MM.1S (cell line): ENCODE measurements around the gene PUSL1.

Experiments used
- DNase-seq: peaks from one replicate; pipeline ENCODE4 v3.0.0-alpha.2; 2015
- H2AFZ ChIP-seq: fragments of 300-600 bp; sonication (generic); 2 replicates; pipeline ENCODE4 v1.6.0; 2016; ENCODE audit warnings: antibody characterized with exemption, low read length
- H3F3A ChIP-seq: fragments of 300-600 bp; sonication (generic); 2 replicates; pipeline ENCODE4 v1.6.1; 2016; ENCODE audit warnings: mild to moderate bottlenecking, antibody characterized with exemption, low read length, moderate library complexity, mixed read lengths; ENCODE audit not compliant: insufficient read depth
- H3K27ac ChIP-seq: fragments of 300-600 bp; sonication (generic); 2 replicates; pipeline ENCODE4 v1.5.1; 2016; ENCODE audit warnings: mild to moderate bottlenecking, low read length
- H3K27me3 ChIP-seq: fragments of 300-600 bp; sonication (generic); replicated peaks from 2 replicates; pipeline ENCODE4 v1.6.0; 2016; ENCODE audit warnings: low read length; ENCODE audit not compliant: insufficient read depth
- H3K36me3 ChIP-seq: fragments of 300-600 bp; sonication (generic); replicated peaks from 2 replicates; pipeline ENCODE4 v1.6.1; 2016; ENCODE audit warnings: mild to moderate bottlenecking, low read length, mixed read lengths; ENCODE audit not compliant: insufficient read depth
- H3K4me1 ChIP-seq: fragments of 300-600 bp; sonication (generic); 2 replicates; pipeline ENCODE4 v1.6.1; 2016; ENCODE audit warnings: low read length, mixed read lengths
- H3K4me2 ChIP-seq: fragments of 300-600 bp; sonication (generic); 2 replicates; pipeline ENCODE4 v1.6.0; 2016; ENCODE audit warnings: low read depth, low read length
- H3K4me3 ChIP-seq: fragments of 300-600 bp; sonication (generic); 2 replicates; pipeline ENCODE4 v1.5.1; 2016; ENCODE audit warnings: low read length, mixed read lengths
- H3K79me2 ChIP-seq: fragments of 300-600 bp; sonication (generic); 2 replicates; pipeline ENCODE4 v1.6.1; 2016; ENCODE audit warnings: mixed run types, low read length, mixed read lengths
- H3K9ac ChIP-seq: fragments of 300-600 bp; sonication (generic); 2 replicates; pipeline ENCODE4 v1.6.1; 2016; ENCODE audit warnings: low read length, mixed read lengths
- H3K9me2 ChIP-seq: fragments of 300-600 bp; sonication (generic); replicated peaks from 2 replicates; pipeline ENCODE4 v1.6.1; 2016; ENCODE audit warnings: mild to moderate bottlenecking, low read length, mixed read lengths; ENCODE audit not compliant: insufficient read depth
- H3K9me3 ChIP-seq: fragments of 300-600 bp; sonication (generic); replicated peaks from 2 replicates; pipeline ENCODE4 v1.6.1; 2016; ENCODE audit warnings: mild to moderate bottlenecking, low read length, mixed read lengths; ENCODE audit not compliant: insufficient read depth
- H4K20me1 ChIP-seq: fragments of 300-600 bp; sonication (generic); 2 replicates; pipeline ENCODE4 v1.6.1; 2016; ENCODE audit warnings: mild to moderate bottlenecking, low read length, moderate library complexity, mixed read lengths; ENCODE audit not compliant: insufficient read depth
- EZH2 ChIP-seq: fragments of 300-600 bp; sonication (generic); optimal IDR thresholded peaks from 2 replicates; pipeline ENCODE3; 2017; ENCODE audit warnings: low read depth, mild to moderate bottlenecking, antibody characterized with exemption, low read length, mixed read lengths
- EZH2phosphoT487 ChIP-seq: fragments of 300-600 bp; sonication (generic); IDR thresholded peaks from 2 replicates; pipeline ENCODE4 v1.6.1; 2018; ENCODE audit warnings: antibody characterized with exemption, low read length
- TF ChIP-seq, protein P1 (sequence below): fragments of 300-600 bp; sonication (generic); IDR thresholded peaks from 2 replicates; pipeline ENCODE4 v1.5.1; 2016; ENCODE audit warnings: antibody characterized with exemption, low read length, mixed read lengths

The PUSL1 gene, protein sequence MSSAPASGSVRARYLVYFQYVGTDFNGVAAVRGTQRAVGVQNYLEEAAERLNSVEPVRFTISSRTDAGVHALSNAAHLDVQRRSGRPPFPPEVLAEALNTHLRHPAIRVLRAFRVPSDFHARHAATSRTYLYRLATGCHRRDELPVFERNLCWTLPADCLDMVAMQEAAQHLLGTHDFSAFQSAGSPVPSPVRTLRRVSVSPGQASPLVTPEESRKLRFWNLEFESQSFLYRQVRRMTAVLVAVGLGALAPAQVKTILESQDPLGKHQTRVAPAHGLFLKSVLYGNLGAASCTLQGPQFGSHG

DNA sequence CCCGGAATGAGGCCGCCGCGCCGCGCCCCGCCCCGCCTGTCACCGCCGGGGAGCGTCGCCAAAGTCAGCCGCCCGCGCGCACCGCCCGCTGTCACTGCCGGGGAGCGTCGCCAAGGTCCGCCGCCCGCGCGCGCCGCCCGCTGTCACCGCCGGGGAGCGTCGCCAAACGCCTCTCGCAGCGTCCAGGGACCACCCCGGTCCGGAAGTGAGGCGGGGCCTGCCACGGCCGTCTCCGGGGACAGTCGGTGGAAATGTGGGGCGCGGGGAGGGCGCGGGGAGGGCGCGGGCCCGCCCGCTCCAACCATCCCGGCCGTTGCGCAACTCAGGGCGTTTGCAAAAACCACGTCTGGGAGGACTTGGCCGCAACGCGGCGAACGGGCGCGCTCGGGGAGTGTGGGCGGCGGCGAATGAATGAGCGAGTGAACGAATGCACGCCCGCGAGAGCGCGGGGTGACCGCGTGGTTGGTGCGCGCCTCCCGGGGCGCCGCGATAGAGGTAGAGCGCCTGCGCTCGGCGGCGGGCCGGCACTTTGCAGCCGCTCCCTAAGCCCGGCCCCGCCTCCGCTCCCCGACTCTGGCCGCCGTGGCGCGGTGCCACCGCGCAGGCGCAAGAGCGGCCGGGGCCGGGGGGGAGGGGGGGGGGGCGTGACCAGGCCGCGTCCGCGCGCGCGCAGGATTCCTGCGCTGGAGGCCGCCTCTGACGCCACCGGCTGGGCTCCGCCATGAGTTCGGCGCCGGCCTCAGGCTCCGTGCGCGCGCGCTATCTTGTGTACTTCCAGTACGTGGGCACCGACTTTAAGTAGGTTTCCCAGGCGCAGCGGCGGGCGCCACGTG lies at the start of gene PUSL1, which contains the start of gene ACAP3:
PUSL1 (plus strand) TSS at position 675 of the 833 bp plus-strand sequence; CDS start at position 722, 47 bp downstream.
ACAP3 (minus strand) TSS at position 8 of the 833 bp plus-strand sequence. CDS start 115 bp downstream, outside the sequence.
- H3K9me2 ChIP-seq = no peaks in the 10 kb centered on the region
- H3K79me2 ChIP-seq = peaks cover 49% of the 10 kb centered on the region
- H3K4me2 ChIP-seq = peak within 1 kb of the TSS; percentile 98
- no peak for TF ChIP-seq EZH2phosphoT487
- TF ChIP-seq, protein P1, sequence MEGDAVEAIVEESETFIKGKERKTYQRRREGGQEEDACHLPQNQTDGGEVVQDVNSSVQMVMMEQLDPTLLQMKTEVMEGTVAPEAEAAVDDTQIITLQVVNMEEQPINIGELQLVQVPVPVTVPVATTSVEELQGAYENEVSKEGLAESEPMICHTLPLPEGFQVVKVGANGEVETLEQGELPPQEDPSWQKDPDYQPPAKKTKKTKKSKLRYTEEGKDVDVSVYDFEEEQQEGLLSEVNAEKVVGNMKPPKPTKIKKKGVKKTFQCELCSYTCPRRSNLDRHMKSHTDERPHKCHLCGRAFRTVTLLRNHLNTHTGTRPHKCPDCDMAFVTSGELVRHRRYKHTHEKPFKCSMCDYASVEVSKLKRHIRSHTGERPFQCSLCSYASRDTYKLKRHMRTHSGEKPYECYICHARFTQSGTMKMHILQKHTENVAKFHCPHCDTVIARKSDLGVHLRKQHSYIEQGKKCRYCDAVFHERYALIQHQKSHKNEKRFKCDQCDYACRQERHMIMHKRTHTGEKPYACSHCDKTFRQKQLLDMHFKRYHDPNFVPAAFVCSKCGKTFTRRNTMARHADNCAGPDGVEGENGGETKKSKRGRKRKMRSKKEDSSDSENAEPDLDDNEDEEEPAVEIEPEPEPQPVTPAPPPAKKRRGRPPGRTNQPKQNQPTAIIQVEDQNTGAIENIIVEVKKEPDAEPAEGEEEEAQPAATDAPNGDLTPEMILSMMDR = no peak
- no peak for TF ChIP-seq EZH2
- DNase-seq = peak; percentile 94
- H3K36me3 ChIP-seq = no peaks in the 10 kb centered on the region
- H3F3A ChIP-seq = peaks cover 3% of the 10 kb centered on the region; the same call in 1 of the 2 replicates
- peak within 1 kb of the TSS; percentile 97 for H3K4me3 ChIP-seq
- no peaks in the 10 kb centered on the region for H4K20me1 ChIP-seq
- peak within 1 kb of the TSS; percentile 98 for H2AFZ ChIP-seq
- peak within 1 kb of the TSS; percentile 92 for H3K27ac ChIP-seq
- H3K4me1 ChIP-seq = peaks cover 10% of the 10 kb centered on the region
- H3K9me3 ChIP-seq = no peaks in the 10 kb centered on the region
- no peaks in the 10 kb centered on the region for H3K27me3 ChIP-seq
- H3K9ac ChIP-seq = peak within 1 kb of the TSS; percentile 94

DNA sequence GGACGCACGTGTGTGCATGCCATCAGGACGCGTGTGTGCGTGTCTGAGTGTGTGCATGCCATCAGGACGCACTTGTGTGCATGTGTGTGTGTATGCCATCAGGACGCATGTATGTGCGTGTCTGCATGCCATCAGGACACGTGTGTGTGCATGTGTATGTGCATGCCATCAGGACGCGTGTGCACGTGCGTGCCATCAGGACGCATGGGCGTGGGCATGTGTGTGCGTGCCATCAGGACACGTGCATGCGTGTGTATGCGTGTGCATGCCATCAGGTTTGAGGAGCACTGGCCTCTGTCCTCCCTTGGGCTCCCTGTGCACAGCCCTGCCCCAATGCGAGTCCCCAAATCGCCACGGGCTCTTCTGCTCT lies 49.3 kb upstream of the PUSL1 start:
- H3K27me3 ChIP-seq = no peaks in the 10 kb centered on the region
- H3K9me2 ChIP-seq = no peaks in the 10 kb centered on the region
- H3K9me3 ChIP-seq = no peaks in the 10 kb centered on the region
- peaks cover 14% of the 10 kb centered on the region; the same call in 1 of the 2 replicates for H3K36me3 ChIP-seq
- no peak overlapping the region for H3K4me2 ChIP-seq
- H3K79me2 ChIP-seq = peaks cover 12% of the 10 kb centered on the region
- no peaks in the 10 kb centered on the region for H4K20me1 ChIP-seq
- no peak overlapping the region for H3K27ac ChIP-seq
- DNase-seq = no peak
- H3K4me1 ChIP-seq = no peaks in the 10 kb centered on the region
- no peak overlapping the region for H2AFZ ChIP-seq
- TF ChIP-seq EZH2phosphoT487 = no peak
- TF ChIP-seq, protein P1 = no peak
- TF ChIP-seq EZH2 = no peak
- H3K9ac ChIP-seq = no peak overlapping the region
- no peak overlapping the region for H3K4me3 ChIP-seq
- H3F3A ChIP-seq = no peaks in the 10 kb centered on the region

DNA sequence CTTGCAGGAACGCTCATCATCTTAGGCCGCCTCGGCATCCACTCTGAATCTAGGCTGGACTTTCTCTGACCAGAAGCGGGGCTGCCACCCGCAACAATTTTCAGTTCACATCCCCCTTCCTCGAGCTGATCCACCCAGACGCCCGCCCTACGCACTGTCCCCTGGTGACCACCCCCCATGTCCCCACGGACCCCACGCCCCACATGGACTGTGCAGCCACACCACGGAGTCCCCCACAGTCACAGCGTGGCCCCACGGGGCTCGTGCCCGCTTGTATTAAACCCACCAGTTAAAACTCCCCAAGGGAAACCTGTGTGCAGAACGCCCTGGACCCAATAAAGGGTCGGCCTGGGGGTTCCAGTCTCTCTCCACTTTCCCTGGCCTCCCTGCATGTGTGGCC lies 48.9 kb upstream of the PUSL1 start:
- no peaks in the 10 kb centered on the region for H3K27me3 ChIP-seq
- no peaks in the 10 kb centered on the region for H3K4me1 ChIP-seq
- peaks cover 12% of the 10 kb centered on the region for H3K79me2 ChIP-seq
- H3K4me2 ChIP-seq = no peak overlapping the region
- H2AFZ ChIP-seq = no peak overlapping the region
- H4K20me1 ChIP-seq = no peaks in the 10 kb centered on the region
- H3K27ac ChIP-seq = no peak overlapping the region
- no peak overlapping the region for H3K9ac ChIP-seq
- TF ChIP-seq, protein P1 = no peak
- no peak for TF ChIP-seq EZH2phosphoT487
- no peak for TF ChIP-seq EZH2
- H3K9me2 ChIP-seq = no peaks in the 10 kb centered on the region
- H3K36me3 ChIP-seq = peaks cover 14% of the 10 kb centered on the region; the same call in 1 of the 2 replicates
- no peaks in the 10 kb centered on the region for H3F3A ChIP-seq
- no peak for DNase-seq
- H3K4me3 ChIP-seq = no peak overlapping the region
- H3K9me3 ChIP-seq = no peaks in the 10 kb centered on the region
